GM23248 (cell line): ENCODE results near the gene CAMK2B. TPM values are rescaled to one million over a fixed set of nuclear protein-coding genes. Genes with fewer than 3 reads are reported as not detected.

Experiments used
- DNase-seq: peaks from one replicate; pipeline ENCODE4 v3.0.0-alpha.2; 2015
- H2AFZ ChIP-seq: fragments of 200-600 bp; sonication (generic); 2 replicates; pipeline ENCODE4 v1.6.1; 2016; ENCODE audit warnings: antibody characterized with exemption
- H3F3A ChIP-seq: fragments of 200-600 bp; sonication (generic); 2 replicates; pipeline ENCODE4 v1.6.1; 2016; ENCODE audit warnings: mild to moderate bottlenecking, antibody characterized with exemption, mixed run types; ENCODE audit not compliant: insufficient read depth
- H3K27ac ChIP-seq: fragments of 200-600 bp; sonication (generic); 2 replicates; pipeline ENCODE4 v1.5.1; 2016; ENCODE audit warnings: mild to moderate bottlenecking
- H3K27me3 ChIP-seq: fragments of 200-600 bp; sonication (generic); replicated peaks from 2 replicates; pipeline ENCODE4 v1.6.1; 2016; ENCODE audit warnings: mild to moderate bottlenecking; ENCODE audit not compliant: insufficient read depth
- H3K36me3 ChIP-seq: fragments of 200-600 bp; sonication (generic); 2 replicates; pipeline ENCODE4 v1.6.1; 2016; ENCODE audit warnings: low read depth, mild to moderate bottlenecking
- H3K4me1 ChIP-seq: fragments of 200-600 bp; sonication (generic); 2 replicates; pipeline ENCODE4 v1.6.1; 2016; ENCODE audit warnings: mild to moderate bottlenecking; ENCODE audit not compliant: insufficient read depth
- H3K4me2 ChIP-seq: fragments of 200-600 bp; sonication (generic); one replicate; pipeline ENCODE4 v1.6.1; 2016; ENCODE audit warnings: mild to moderate bottlenecking; ENCODE audit not compliant: unreplicated experiment
- H3K4me3 ChIP-seq: fragments of 200-600 bp; sonication (generic); 2 replicates; pipeline ENCODE4 v1.5.1; 2016; ENCODE audit warnings: mild to moderate bottlenecking
- H3K79me2 ChIP-seq: fragments of 200-600 bp; sonication (generic); 2 replicates; pipeline ENCODE4 v1.6.1; 2016; ENCODE audit warnings: mild to moderate bottlenecking; ENCODE audit not compliant: insufficient read depth
- H3K9ac ChIP-seq: fragments of 200-600 bp; sonication (generic); 2 replicates; pipeline ENCODE4 v1.6.1; 2016; ENCODE audit warnings: mild to moderate bottlenecking
- H3K9me2 ChIP-seq: fragments of 200-600 bp; sonication (generic); 2 replicates; pipeline ENCODE4 v1.6.1; 2016; ENCODE audit warnings: mixed run types, mild to moderate bottlenecking, moderate library complexity; ENCODE audit not compliant: insufficient read depth
- H3K9me3 ChIP-seq: fragments of 200-600 bp; sonication (generic); one replicate; pipeline ENCODE4 v1.6.1; 2017; ENCODE audit warnings: low read depth
- H4K20me1 ChIP-seq: fragments of 200-600 bp; sonication (generic); 2 replicates; pipeline ENCODE4 v1.6.0; 2016; ENCODE audit not compliant: insufficient read depth
- EZH2 ChIP-seq: fragments of 200-600 bp; sonication (generic); IDR thresholded peaks from 2 replicates; pipeline ENCODE4 v1.6.1; 2018; ENCODE audit warnings: antibody characterized with exemption, mild to moderate bottlenecking; ENCODE audit not compliant: insufficient read depth, poor library complexity, severe bottlenecking
- EZH2phosphoT487 ChIP-seq: fragments of 200-600 bp; sonication (generic); IDR thresholded peaks from 2 replicates; pipeline ENCODE4 v1.6.1; 2018; ENCODE audit warnings: antibody characterized with exemption, moderate library complexity, mild to moderate bottlenecking, low read depth; ENCODE audit not compliant: insufficient read depth
- WGBS, 2 experiments: methylation state at CpG; one replicate each; pipeline ENCODE4 v1.1.6; 2015 to 2017; ENCODE audit warnings: low lambda C conversion rate in 2 of 2, low coverage in 1 of 2; ENCODE audit errors: missing lambda C conversion rate in 2 of 2; 5-methylcytosine and 5-hydroxymethylcytosine counted together
- in situ Hi-C: fragments of 300-500 bp; cut with MboI; formaldehyde crosslinking; loops from 2 replicates; pipeline ENCODE4 v1.15.0; 2020
- polyA plus RNA-seq: library from polyadenylated mRNA; unstranded; fragments of >200 nt; fragmentation: Nextera tagmentation; extraction: Ambion mirVana; gene quantifications from 2 replicates; pipeline ENCODE4 v1.2.1, GENCODE V29; 2016
- total RNA-seq: library from RNA; depleted of rRNA; stranded (reverse); fragments of >200 nt; shearing (Covaris generic); gene quantifications from 2 replicates; pipeline ENCODE4 v1.2.3, GENCODE V29; 2014

CAMK2B gene
- total and polyA plus RNA-seq, 2 experiments from 2014 or later = 0.78 to 2.5 TPM

- H3K9me3 ChIP-seq = no peaks in the 10 kb centered on the region
- H3K9ac ChIP-seq = no peak overlapping the region
- H4K20me1 ChIP-seq = no peaks in the 10 kb centered on the region
- TF ChIP-seq EZH2 (no peak), EZH2phosphoT487 (no peak)
- in situ Hi-C loops = no loop called here
- H3K4me2 ChIP-seq = no peak overlapping the region
- 81% methylated on average over 9 of the region's 10 CpGs; no CpG with 5 or more reads in 1 of the 2 experiments for WGBS, 2 experiments
- H2AFZ ChIP-seq = no peak overlapping the region
- no peaks in the 10 kb centered on the region for H3K36me3 ChIP-seq
- no peak overlapping the region for H3K4me3 ChIP-seq
- H3K27ac ChIP-seq = no peak overlapping the region
- H3K79me2 ChIP-seq = no peaks in the 10 kb centered on the region
- no peaks in the 10 kb centered on the region for H3K9me2 ChIP-seq
- H3F3A ChIP-seq = no peaks in the 10 kb centered on the region
- no peaks in the 10 kb centered on the region for H3K27me3 ChIP-seq
- H3K4me1 ChIP-seq = no peaks in the 10 kb centered on the region
- no peak for DNase-seq
Measured at GRCh38 chr7:44269417-44269816, 56.0 kb downstream of the CAMK2B start.

DNA sequence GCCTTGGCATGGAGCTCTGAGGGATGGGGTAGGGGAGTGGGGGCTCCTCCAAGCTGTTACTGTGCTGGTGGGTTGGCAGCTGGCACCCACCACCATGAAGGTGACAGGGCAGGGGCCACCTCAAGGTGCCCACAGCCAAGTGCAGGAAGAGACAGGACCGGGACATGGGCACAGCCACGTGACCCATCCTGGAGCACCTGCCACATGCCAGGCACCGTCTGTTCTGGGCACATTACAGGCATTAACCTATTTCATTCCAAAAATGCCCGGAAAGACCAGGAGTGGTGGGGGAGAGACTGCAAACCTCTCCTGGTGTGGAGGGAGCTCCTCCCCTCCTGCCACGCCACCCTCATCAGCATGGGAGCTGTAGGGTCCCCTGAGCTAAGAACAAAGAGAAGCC lies 56.7 kb downstream of the CAMK2B start:
- no peaks in the 10 kb centered on the region for H3K4me1 ChIP-seq
- no peaks in the 10 kb centered on the region for H3F3A ChIP-seq
- no peak for DNase-seq
- H3K9me2 ChIP-seq = no peaks in the 10 kb centered on the region
- H3K4me2 ChIP-seq = no peak overlapping the region
- TF ChIP-seq EZH2phosphoT487 = no peak
- TF ChIP-seq EZH2 = no peak
- H3K36me3 ChIP-seq = no peaks in the 10 kb centered on the region
- no peak overlapping the region for H3K27ac ChIP-seq
- H3K4me3 ChIP-seq = no peak overlapping the region
- H3K9me3 ChIP-seq = no peaks in the 10 kb centered on the region
- in situ Hi-C loops = no loop called here
- H4K20me1 ChIP-seq = no peaks in the 10 kb centered on the region
- H3K79me2 ChIP-seq = no peaks in the 10 kb centered on the region
- H2AFZ ChIP-seq = no peak overlapping the region
- H3K9ac ChIP-seq = no peak overlapping the region
- WGBS, 2 experiments = 81 to 86% methylated on average over 5 of the region's 5 CpGs
- H3K27me3 ChIP-seq = no peaks in the 10 kb centered on the region

DNA sequence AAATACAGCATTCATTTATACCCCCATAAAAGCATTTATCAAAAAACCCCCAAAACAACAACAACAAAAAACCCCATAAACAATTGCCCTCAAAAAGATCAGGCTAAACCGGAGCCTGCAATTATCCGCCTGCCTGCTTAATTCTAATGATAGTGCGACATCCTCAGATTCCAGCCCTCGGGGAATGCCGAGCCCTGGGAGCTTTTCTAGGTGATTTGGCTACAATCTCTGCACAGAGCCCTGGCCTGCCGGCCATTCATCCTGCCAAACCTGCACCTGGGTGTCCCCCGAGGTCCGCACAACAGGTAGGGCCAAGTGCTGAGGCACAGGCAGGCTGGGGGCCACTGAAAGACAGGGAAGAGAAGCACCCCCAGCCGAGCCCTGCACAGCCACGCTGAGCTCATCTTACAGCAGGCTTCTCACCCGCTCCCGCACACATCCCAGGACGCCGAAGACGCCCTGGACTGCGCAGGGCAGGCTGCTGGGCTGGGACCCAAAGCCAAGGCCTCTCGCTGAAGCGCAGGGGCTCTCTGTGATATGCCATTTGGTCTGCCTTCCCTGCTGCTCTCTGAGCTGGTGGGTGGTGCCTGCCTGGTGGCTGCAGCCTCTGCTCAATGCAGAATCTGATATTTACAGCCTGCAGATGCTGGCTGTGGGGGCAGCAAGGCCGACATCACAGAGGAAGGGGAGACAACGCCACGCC lies 57.5 kb downstream of the CAMK2B start:
- no peak overlapping the region for H3K9ac ChIP-seq
- no peak overlapping the region for H2AFZ ChIP-seq
- no peaks in the 10 kb centered on the region for H4K20me1 ChIP-seq
- H3K9me3 ChIP-seq = no peaks in the 10 kb centered on the region
- no peaks in the 10 kb centered on the region for H3K36me3 ChIP-seq
- H3K4me1 ChIP-seq = no peaks in the 10 kb centered on the region
- H3F3A ChIP-seq = no peaks in the 10 kb centered on the region
- 76 to 81% methylated on average over 21 of the region's 21 CpGs for WGBS, 2 experiments
- no peaks in the 10 kb centered on the region for H3K27me3 ChIP-seq
- in situ Hi-C loops = no loop called here
- TF ChIP-seq EZH2phosphoT487 (no peak), EZH2 (no peak)
- no peaks in the 10 kb centered on the region for H3K79me2 ChIP-seq
- no peak overlapping the region for H3K27ac ChIP-seq
- H3K9me2 ChIP-seq = no peaks in the 10 kb centered on the region
- DNase-seq = no peak
- no peak overlapping the region for H3K4me2 ChIP-seq
- H3K4me3 ChIP-seq = no peak overlapping the region

GRCh38 chr7:44267178-44267577 lies 58.2 kb downstream of the CAMK2B start:
- Histone ChIP-seq H3K9ac (no peak overlapping the region), H3K9me2 (no peaks in the 10 kb centered on the region), H3K27me3 (no peaks in the 10 kb centered on the region), H4K20me1 (no peaks in the 10 kb centered on the region), H3K79me2 (no peaks in the 10 kb centered on the region), H2AFZ (no peak overlapping the region), H3K4me1 (no peaks in the 10 kb centered on the region), H3K4me2 (no peak overlapping the region), H3F3A (no peaks in the 10 kb centered on the region), H3K4me3 (no peak overlapping the region), H3K27ac (no peak overlapping the region), H3K9me3 (no peaks in the 10 kb centered on the region), H3K36me3 (no peaks in the 10 kb centered on the region)
- WGBS, 2 experiments = 81 to 85% methylated on average over 3 of the region's 3 CpGs
- no peak for DNase-seq
- no peak for TF ChIP-seq EZH2phosphoT487
- no peak for TF ChIP-seq EZH2
- in situ Hi-C loops = no loop called here

GRCh38 chr7:44266526-44266925 lies 58.9 kb downstream of the CAMK2B start:
- H3K36me3 ChIP-seq = no peaks in the 10 kb centered on the region
- no peaks in the 10 kb centered on the region for H3K9me3 ChIP-seq
- no peaks in the 10 kb centered on the region for H3F3A ChIP-seq
- no peaks in the 10 kb centered on the region for H3K4me1 ChIP-seq
- H3K27me3 ChIP-seq = no peaks in the 10 kb centered on the region
- H3K27ac ChIP-seq = no peak overlapping the region
- H3K4me2 ChIP-seq = no peak overlapping the region
- H3K9ac ChIP-seq = no peak overlapping the region
- H3K9me2 ChIP-seq = no peaks in the 10 kb centered on the region
- TF ChIP-seq EZH2 (no peak), EZH2phosphoT487 (no peak)
- H2AFZ ChIP-seq = no peak overlapping the region
- H4K20me1 ChIP-seq = no peaks in the 10 kb centered on the region
- no peaks in the 10 kb centered on the region for H3K79me2 ChIP-seq
- WGBS, 2 experiments = 90 to 95% methylated on average over 8 of the region's 8 CpGs
- in situ Hi-C loops = no loop called here
- DNase-seq = no peak
- H3K4me3 ChIP-seq = no peak overlapping the region
